K562 (cell line): ENCODE results near the gene TMCC2. TPM values are rescaled to one million over a fixed set of nuclear protein-coding genes. Genes with fewer than 3 reads are reported as not detected.

ENCODE experiments used
- ATF1 ChIP-seq, 2 experiments: fragments of 450-650 bp in 1 of 2; IDR thresholded peaks; 2 replicates each; pipeline ENCODE4 v1.6.1; 2016; ENCODE audit warnings: missing compliant biosample characterization in 1 of 2, missing genetic modification characterization in 1 of 2
- ATF6 ChIP-seq: sonication (generic); formaldehyde crosslinking; IDR thresholded peaks from 2 replicates; pipeline ENCODE4 v1.4.0; 2020; ENCODE audit warnings: mild to moderate bottlenecking, missing genetic modification reagents
- CAMTA2 ChIP-seq: fragments of 250-450 bp; sonication (Bioruptor Pico); conservative IDR thresholded peaks from 2 replicates; pipeline ENCODE4 v1.5.1; 2022
- CBX5 ChIP-seq: IDR thresholded peaks from 2 replicates; pipeline ENCODE4 v1.6.1; 2014; ENCODE audit warnings: low read depth, borderline replicate concordance
- DNMT1 ChIP-seq: fragments of 450-650 bp; IDR thresholded peaks from 2 replicates; pipeline ENCODE4 v1.6.1; 2016; ENCODE audit warnings: antibody characterized with exemption, mild to moderate bottlenecking
- ELF4 ChIP-seq: fragments of 450-650 bp; formaldehyde crosslinking; IDR thresholded peaks from 2 replicates; pipeline ENCODE4 v1.4.0; 2022; ENCODE audit warnings: missing genetic modification characterization
- ETV1 ChIP-seq: fragments of 450-650 bp; conservative IDR thresholded peaks from 2 replicates; pipeline ENCODE4 v1.6.1; 2016; ENCODE audit warnings: missing genetic modification characterization, control low read depth, low read depth, missing compliant biosample characterization
- ID3 ChIP-seq, 2 experiments: fragments of 250-450 bp in 1 of 2; fragments of 450-650 bp in 1 of 2; sonication (Bioruptor Pico) in 1 of 2; IDR thresholded peaks; 2 replicates each; pipeline versions ENCODE4 v1.6.1 to v1.8.0; 2016 to 2021; ENCODE audit warnings: mild to moderate bottlenecking in 2 of 2, moderate library complexity in 2 of 2, missing compliant biosample characterization in 1 of 2, missing genetic modification characterization in 1 of 2
- IFI16 ChIP-seq: fragments of 250-450 bp; sonication (Bioruptor Pico); IDR thresholded peaks from 2 replicates; pipeline ENCODE4 v2.1.2; 2022; ENCODE audit warnings: mild to moderate bottlenecking, inconsistent platforms
- MCM2 ChIP-seq: fragments of 450-650 bp; IDR thresholded peaks from 2 replicates; pipeline ENCODE4 v1.6.1; 2017; ENCODE audit warnings: low read depth, mild to moderate bottlenecking
- MCM7 ChIP-seq, 2 experiments: fragments of 450-650 bp; IDR thresholded peaks; 2 replicates each; pipeline ENCODE4 v1.6.1; 2016 to 2018
- SNIP1 ChIP-seq: fragments of 450-650 bp; IDR thresholded peaks from 2 replicates; pipeline ENCODE4 v1.7.1; 2017; ENCODE audit warnings: low read depth, mild to moderate bottlenecking
- SOX6 ChIP-seq: fragments of 450-650 bp; IDR thresholded peaks from 2 replicates; pipeline ENCODE4 v1.6.1; 2014; ENCODE audit warnings: mild to moderate bottlenecking
- STAT6 ChIP-seq: sonication (generic); formaldehyde crosslinking; IDR thresholded peaks from 2 replicates; pipeline ENCODE4 v1.8.1; 2023; ENCODE audit warnings: mild to moderate bottlenecking, missing genetic modification reagents
- ZNF695 ChIP-seq: fragments of 450-650 bp; formaldehyde crosslinking; IDR thresholded peaks from 2 replicates; pipeline ENCODE4 v1.4.0; 2020; ENCODE audit warnings: mild to moderate bottlenecking, moderate library complexity
- ZNF696 ChIP-seq: fragments of 250-450 bp; sonication (Bioruptor Pico); conservative IDR thresholded peaks from 2 replicates; pipeline ENCODE4 v1.4.0; 2020; ENCODE audit warnings: mild to moderate bottlenecking, moderate library complexity
- polyA plus RNA-seq, 8 experiments: library from polyadenylated mRNA; depleted of rRNA in 4 of 8; stranded (reverse) in 5 of 8; unstranded in 3 of 8; fragments of >200 nt; fragmentation: Nextera tagmentation in 2 of 8; fragmentation: Illumina TruSeq in 1 of 8; extraction: Ambion mirVana in 2 of 8; extraction: Trizol in 1 of 8; gene quantifications; 2 replicates each; pipeline versions ENCODE4 v1.2.1 to v1.2.3, GENCODE V29; 2011 to 2014; ENCODE audit warnings: inconsistent platforms in 1 of 8, missing spikeins in 1 of 8
- total RNA-seq, 7 experiments: library from RNA; depleted of rRNA in 6 of 7; stranded (reverse); fragments of >200 nt in 6 of 7; fragmentation: Illumina TruSeq in 2 of 7; extraction: Trizol in 2 of 7; gene quantifications; 2 replicates each; pipeline versions ENCODE4 v1.2.1 to v1.2.3, GENCODE V29; 2011 to 2021; ENCODE audit warnings: low replicate concordance in 1 of 7
- TF ChIP-seq, protein P1 (sequence below): fragments of 450-650 bp; IDR thresholded peaks from 2 replicates; pipeline ENCODE4 v1.7.1; 2018; ENCODE audit warnings: mild to moderate bottlenecking, low read depth; ENCODE audit not compliant: partially characterized antibody
- TF ChIP-seq, protein P2 (sequence below): fragments of 200-800 bp; sonication (Bioruptor generic); IDR thresholded peaks from 2 replicates; pipeline ENCODE4 v1.6.1; 2017; ENCODE audit warnings: missing genetic modification characterization, missing compliant biosample characterization

The TMCC2 gene
- total and polyA plus RNA-seq, 9 of the 15 experiments (the other 6 are each of a cell fraction or from before 2014, with no cell fraction given): 0.06 to 1.8 (median 0.98) TPM

GRCh38 chr1:205321162-205321958, 93.6 kb downstream of the TMCC2 start, which contains the start of gene NUAK2 (continued):
- TF ChIP-seq ATF6: 0 out of 2 replicates have a peak, but pooled peaks have one; percentile 47
- no peak for TF ChIP-seq DNMT1
- TF ChIP-seq MCM2: no peak
- TF ChIP-seq ELF4 (CRISPR knock-in tag): no peak
- TF ChIP-seq, protein P1, sequence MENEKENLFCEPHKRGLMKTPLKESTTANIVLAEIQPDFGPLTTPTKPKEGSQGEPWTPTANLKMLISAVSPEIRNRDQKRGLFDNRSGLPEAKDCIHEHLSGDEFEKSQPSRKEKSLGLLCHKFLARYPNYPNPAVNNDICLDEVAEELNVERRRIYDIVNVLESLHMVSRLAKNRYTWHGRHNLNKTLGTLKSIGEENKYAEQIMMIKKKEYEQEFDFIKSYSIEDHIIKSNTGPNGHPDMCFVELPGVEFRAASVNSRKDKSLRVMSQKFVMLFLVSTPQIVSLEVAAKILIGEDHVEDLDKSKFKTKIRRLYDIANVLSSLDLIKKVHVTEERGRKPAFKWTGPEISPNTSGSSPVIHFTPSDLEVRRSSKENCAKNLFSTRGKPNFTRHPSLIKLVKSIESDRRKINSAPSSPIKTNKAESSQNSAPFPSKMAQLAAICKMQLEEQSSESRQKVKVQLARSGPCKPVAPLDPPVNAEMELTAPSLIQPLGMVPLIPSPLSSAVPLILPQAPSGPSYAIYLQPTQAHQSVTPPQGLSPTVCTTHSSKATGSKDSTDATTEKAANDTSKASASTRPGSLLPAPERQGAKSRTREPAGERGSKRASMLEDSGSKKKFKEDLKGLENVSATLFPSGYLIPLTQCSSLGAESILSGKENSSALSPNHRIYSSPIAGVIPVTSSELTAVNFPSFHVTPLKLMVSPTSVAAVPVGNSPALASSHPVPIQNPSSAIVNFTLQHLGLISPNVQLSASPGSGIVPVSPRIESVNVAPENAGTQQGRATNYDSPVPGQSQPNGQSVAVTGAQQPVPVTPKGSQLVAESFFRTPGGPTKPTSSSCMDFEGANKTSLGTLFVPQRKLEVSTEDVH: peak; percentile 35
- TF ChIP-seq ETV1 (tag): no peak
- TF ChIP-seq STAT6 (CRISPR knock-in tag): peak; percentile 64; the same call in 1 of the 2 replicates
- TF ChIP-seq IFI16 (CRISPR knock-in tag): no peak
- TF ChIP-seq MCM7 (IDR thresholded peaks at IDR 0.05): no peak
- TF ChIP-seq SNIP1: no peak
- TF ChIP-seq ID3 (CRISPR knock-in tag; IDR thresholded peaks at IDR 0.05): no peak
- peak; percentile 47; the same call in 1 of the 2 replicates for TF ChIP-seq ID3 (tag; IDR thresholded peaks at IDR 0.05)
- no peak for TF ChIP-seq ZNF695
- TF ChIP-seq, protein P2, sequence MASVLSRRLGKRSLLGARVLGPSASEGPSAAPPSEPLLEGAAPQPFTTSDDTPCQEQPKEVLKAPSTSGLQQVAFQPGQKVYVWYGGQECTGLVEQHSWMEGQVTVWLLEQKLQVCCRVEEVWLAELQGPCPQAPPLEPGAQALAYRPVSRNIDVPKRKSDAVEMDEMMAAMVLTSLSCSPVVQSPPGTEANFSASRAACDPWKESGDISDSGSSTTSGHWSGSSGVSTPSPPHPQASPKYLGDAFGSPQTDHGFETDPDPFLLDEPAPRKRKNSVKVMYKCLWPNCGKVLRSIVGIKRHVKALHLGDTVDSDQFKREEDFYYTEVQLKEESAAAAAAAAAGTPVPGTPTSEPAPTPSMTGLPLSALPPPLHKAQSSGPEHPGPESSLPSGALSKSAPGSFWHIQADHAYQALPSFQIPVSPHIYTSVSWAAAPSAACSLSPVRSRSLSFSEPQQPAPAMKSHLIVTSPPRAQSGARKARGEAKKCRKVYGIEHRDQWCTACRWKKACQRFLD (CRISPR knock-in tag): 0 out of 2 replicates have a peak, but pooled peaks have one; percentile 39
- TF ChIP-seq CAMTA2 (CRISPR knock-in tag): 0 out of 2 replicates have a peak, but pooled peaks have one; percentile 7
- no peak for TF ChIP-seq CBX5
- TF ChIP-seq SOX6: no peak
- no peak for TF ChIP-seq ZNF696
- no peak for TF ChIP-seq ATF1 (CRISPR knock-in tag; IDR thresholded peaks at IDR 0.05)
- peak; percentile 64 for TF ChIP-seq ATF1 (tag; IDR thresholded peaks at IDR 0.05)
